HG02798 (cell line): ENCODE measurements around the gene ZC3H14.
A peak's percentile ranks its signal among the peaks of the same experiment; 100 is the strongest.
"Not testable (repeated sequence)": the region's sequence is repeated elsewhere in the genome, so short reads cannot be mapped to it uniquely, and the experiment has no call there.

Source experiments
- ATAC-seq: cut with Tn5 transposase; IDR thresholded peaks from one replicate; pipeline ENCODE4 v1.9.1; 2021; ENCODE audit warnings: mild to moderate bottlenecking; ENCODE audit not compliant: unreplicated experiment, poor library complexity

ZC3H14 gene, protein sequence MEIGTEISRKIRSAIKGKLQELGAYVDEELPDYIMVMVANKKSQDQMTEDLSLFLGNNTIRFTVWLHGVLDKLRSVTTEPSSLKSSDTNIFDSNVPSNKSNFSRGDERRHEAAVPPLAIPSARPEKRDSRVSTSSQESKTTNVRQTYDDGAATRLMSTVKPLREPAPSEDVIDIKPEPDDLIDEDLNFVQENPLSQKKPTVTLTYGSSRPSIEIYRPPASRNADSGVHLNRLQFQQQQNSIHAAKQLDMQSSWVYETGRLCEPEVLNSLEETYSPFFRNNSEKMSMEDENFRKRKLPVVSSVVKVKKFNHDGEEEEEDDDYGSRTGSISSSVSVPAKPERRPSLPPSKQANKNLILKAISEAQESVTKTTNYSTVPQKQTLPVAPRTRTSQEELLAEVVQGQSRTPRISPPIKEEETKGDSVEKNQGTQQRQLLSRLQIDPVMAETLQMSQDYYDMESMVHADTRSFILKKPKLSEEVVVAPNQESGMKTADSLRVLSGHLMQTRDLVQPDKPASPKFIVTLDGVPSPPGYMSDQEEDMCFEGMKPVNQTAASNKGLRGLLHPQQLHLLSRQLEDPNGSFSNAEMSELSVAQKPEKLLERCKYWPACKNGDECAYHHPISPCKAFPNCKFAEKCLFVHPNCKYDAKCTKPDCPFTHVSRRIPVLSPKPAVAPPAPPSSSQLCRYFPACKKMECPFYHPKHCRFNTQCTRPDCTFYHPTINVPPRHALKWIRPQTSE

DNA sequence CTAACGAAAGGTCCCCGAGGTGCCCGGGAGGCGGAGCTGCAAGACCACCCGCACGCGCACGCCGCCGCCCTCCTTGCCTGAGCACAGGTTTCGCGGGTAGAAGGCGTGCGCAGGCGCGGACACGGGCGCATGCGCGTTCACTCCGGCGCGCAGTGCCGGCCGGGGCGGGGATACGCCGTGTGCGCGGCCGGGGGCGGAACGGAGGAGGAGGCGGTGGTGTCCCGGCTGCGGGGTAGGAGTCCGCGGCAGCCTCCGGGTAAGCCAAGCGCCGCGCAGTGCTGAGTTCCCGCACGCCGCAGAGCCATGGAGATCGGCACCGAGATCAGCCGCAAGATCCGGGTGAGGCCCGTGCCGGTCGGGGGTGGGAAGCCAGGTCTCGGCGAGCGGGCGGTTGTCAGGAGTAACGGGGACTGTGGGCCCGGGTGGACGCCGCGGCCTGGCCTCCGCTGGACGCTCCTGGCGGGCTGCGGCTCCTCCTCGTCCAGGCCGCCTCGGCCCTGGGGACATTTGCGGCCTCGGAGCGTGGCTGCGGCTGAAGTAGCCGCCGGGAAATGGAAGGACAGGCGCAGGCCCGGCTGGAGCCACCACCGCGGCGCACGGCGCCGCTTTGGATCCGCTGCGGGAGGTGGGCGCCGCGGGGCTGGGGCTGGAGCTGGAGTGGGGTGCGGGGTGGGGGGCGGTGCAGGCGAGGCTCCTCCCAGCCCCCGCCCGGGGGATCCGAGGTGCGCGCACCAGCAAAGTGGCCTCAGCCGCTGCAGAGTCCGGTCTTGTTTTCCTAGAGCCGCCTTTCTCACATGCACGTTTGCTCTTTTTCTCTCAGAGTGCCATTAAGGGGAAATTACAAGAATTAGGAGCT lies at the start of gene ZC3H14:
TSS of gene ZC3H14 (plus strand) at position 207 of the 856 bp plus-strand sequence. CDS start at position 304, 97 bp downstream.
- ATAC-seq: peak; percentile 96

DNA sequence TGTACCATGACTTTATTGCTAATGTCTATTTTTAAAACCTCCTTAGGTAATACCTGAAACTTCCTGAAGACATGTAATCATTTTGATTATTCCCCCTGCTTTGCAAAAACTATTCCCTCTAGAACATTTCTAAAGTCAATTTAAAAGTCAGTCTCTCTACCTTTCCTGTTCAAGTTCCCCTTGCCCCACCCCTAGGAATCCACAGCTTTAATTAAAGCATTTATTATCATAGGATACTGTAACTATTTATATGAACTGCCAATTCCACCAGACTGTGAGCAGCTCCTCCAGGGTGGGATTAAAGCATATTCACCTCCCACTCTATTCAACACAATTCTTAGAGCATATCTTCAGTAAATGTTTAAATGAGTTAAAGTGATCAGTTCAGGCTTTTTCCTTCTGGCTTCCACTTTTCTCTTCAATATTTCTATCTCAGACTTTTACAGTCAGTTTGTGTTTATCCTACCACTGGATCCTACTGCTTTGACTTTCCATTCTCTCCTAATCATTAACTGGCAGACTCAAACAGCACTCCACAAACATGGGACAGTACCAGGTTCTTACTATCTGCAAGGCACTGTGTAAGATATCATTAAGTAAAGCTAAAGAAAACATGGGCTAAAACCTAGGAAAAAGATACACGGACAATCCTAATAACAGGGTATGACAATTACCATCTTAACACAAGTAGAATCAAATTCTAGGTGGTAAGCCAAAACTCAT lies 47.2 kb upstream of the ZC3H14 start:
- no peak for ATAC-seq

- ATAC-seq: no peak
These were observed 45.9 kb upstream of the ZC3H14 start for GRCh38 chr14:88516861-88517357.

GRCh38 chr14:88518592-88519512 lies 44.0 kb upstream of the ZC3H14 start:
- peak; percentile 39 for ATAC-seq

- no peak for ATAC-seq
These were observed 42.9 kb upstream of the ZC3H14 start for GRCh38 chr14:88519907-88520306.

DNA sequence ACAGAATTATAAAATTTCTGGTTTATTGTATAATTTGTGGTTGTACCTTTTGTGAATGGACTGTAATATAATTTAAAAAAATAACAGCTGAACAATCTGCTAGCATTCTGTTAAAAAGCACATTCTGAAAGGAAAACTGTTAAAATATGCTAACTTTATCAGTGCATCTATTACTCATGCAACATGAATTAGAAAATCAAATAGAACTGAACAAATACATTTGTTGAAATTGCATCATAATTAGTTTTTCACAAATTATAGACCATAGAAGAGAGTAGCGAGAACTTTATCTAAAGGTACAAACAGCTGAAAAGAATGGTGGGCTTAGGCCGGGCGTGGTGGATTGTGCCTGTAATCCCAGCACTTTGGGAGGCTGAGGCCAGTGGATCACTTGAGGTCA lies 41.0 kb upstream of the ZC3H14 start:
- ATAC-seq: no peak

- no peak for ATAC-seq
These were observed 40.4 kb upstream of the ZC3H14 start for GRCh38 chr14:88522393-88522792.

GRCh38 chr14:88529889-88530288 lies 32.9 kb upstream of the ZC3H14 start:
- ATAC-seq: not testable (repeated sequence)

DNA sequence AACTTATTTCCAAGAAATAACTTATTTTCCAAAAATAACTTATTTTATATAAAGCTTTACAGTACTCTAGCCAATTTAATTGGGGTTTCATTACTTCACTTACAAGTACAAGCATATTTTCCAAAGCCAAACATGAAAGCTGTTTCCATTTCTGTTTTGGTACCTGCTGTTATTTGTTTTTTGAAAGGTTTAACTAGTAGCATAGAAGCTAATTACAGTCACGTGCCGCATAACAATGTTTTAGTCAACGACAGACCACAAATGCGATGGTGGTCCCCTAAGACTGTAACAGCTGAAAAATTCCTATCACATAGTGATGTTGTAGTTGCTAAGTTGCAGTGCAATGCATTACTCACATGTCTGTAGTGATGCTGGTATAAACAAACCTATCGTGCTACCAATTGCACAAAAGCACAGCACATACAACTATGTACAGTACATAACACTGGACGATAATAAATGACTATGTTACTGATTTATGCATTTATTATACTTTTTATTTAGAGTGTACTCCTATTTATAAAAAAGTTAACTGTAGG lies 29.7 kb upstream of the ZC3H14 start:
- no peak for ATAC-seq

- no peak for ATAC-seq
These were observed 27.7 kb upstream of the ZC3H14 start for GRCh38 chr14:88535149-88535548.

DNA sequence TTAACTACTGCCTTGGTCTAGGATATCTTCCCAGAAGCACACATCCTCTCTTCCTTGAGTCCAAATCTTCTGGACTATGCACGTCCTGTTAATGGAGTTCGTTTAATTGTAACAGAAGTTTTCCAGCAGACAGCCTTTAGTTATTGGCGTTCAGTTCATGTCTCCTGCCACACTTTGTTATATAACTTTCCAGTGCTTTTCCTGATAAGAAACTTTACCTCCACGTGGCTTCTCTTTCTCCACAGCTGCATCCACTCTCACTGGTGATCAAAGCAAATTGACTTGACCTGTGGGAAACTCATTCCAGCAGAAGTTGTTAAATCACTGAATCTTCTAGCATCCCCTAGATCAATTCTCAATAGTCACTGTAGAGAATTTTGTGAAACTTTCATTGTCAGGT lies 27.0 kb upstream of the ZC3H14 start:
- ATAC-seq: no peak

GRCh38 chr14:88541324-88541723 lies 21.5 kb upstream of the ZC3H14 start:
- ATAC-seq: no peak

- no peak for ATAC-seq
These were observed 19.7 kb upstream of the ZC3H14 start for GRCh38 chr14:88542857-88543795.

DNA sequence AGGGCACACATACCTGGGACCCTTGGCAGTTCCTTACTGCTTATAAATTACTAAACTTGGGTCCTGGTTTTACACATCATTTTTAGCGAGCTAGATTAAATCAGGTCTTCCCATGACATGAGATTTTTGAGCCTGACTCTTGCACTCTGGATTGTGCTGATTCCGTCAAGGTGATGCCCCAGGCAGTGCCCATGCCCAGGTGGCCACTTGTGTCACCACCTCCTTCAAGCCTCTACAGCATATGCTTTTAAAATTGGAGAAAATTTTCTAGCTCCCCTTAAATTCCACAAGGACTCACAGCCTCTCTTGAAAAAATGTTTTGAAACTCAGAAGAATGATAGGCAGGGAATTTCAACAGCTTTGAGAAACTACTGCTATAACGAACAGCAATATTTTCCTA lies 17.6 kb upstream of the ZC3H14 start:
- no peak for ATAC-seq

GRCh38 chr14:88546621-88547385 lies 16.0 kb upstream of the ZC3H14 start:
- no peak for ATAC-seq

DNA sequence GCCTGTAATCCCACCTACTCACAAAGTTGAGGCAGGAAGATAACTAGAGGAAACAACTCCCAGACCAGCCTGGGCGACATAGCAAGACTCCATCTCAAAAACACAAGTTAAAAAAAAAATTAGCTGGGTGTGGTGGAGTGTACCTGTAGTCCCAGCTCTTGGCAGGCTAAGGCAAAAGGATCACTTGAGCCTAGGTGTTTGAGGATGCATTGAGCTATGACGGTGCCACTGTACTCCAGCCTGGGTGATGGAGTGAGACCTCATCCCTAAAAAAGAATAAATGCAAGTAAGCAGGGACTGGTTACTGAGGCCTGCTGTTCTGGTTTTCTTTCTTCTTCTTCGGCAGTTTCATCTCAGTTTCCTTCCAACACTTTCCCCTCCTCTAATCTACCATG lies 15.5 kb upstream of the ZC3H14 start:
- no peak for ATAC-seq

GRCh38 chr14:88550078-88550477 lies 12.8 kb upstream of the ZC3H14 start:
- ATAC-seq: no peak
